BLaER1 (cell line): ENCODE data around the gene MISFA.
"Not testable (repeated sequence)": the region's sequence is repeated elsewhere in the genome, so short reads cannot be mapped to it uniquely, and the experiment has no call there.

Experiments
- H3K27ac ChIP-seq: shearing (Covaris generic); formaldehyde crosslinking; 2 replicates; pipeline ENCODE4 v1.8.1; 2022
- H3K27me3 ChIP-seq: shearing (Covaris generic); formaldehyde crosslinking; 2 replicates; pipeline ENCODE4 v1.8.1; 2022
- H3K36me3 ChIP-seq: shearing (Covaris generic); formaldehyde crosslinking; 2 replicates; pipeline ENCODE4 v1.8.1; 2022
- H3K4me1 ChIP-seq: shearing (Covaris generic); formaldehyde crosslinking; 2 replicates; pipeline ENCODE4 v1.8.1; 2022
- H3K4me2 ChIP-seq: shearing (Covaris generic); formaldehyde crosslinking; 2 replicates; pipeline ENCODE4 v1.8.1; 2022
- H3K4me3 ChIP-seq: shearing (Covaris generic); formaldehyde crosslinking; 2 replicates; pipeline ENCODE4 v1.8.1; 2022
- H3K9ac ChIP-seq: shearing (Covaris generic); formaldehyde crosslinking; 2 replicates; pipeline ENCODE4 v1.8.1; 2022
- H3K9me3 ChIP-seq: shearing (Covaris generic); formaldehyde crosslinking; 2 replicates; pipeline ENCODE4 v1.8.1; 2022
- H4K20me1 ChIP-seq: shearing (Covaris generic); formaldehyde crosslinking; 2 replicates; pipeline ENCODE4 v1.8.1; 2022
- Cebpa-rat ChIP-seq: shearing (Covaris generic); IDR thresholded peaks from 2 replicates; pipeline ENCODE4 v1.8.1; 2022

The MISFA gene

GRCh38 chr11:18588297-18589252, 11.0 kb upstream of the MISFA start, which contains the start of gene UEVLD:
UEVLD (minus strand) TSS chr11:18588734; CDS start chr11:18588654, 80 bp downstream.
- Histone ChIP-seq H3K36me3 (no peaks in the 10 kb centered on the region; the same call in 1 of the 2 replicates), H3K4me3 (peak within 1 kb of the TSS; percentile 89), H3K27ac (peak within 1 kb of the TSS; percentile 76), H3K9me3 (no peaks in the 10 kb centered on the region), H3K27me3 (no peaks in the 10 kb centered on the region), H3K4me1 (peaks cover 34% of the 10 kb centered on the region), H3K9ac (peak within 1 kb of the TSS; percentile 84), H3K4me2 (peak within 1 kb of the TSS; percentile 87), H4K20me1 (no peaks in the 10 kb centered on the region)
- no peak for TF ChIP-seq Cebpa-rat

GRCh38 chr11:18590571-18590970, 9.0 kb upstream of the MISFA start:
- H3K4me3 ChIP-seq = no peak overlapping the region
- peaks cover 34% of the 10 kb centered on the region for H3K4me1 ChIP-seq
- H4K20me1 ChIP-seq = no peaks in the 10 kb centered on the region
- no peak for TF ChIP-seq Cebpa-rat
- H3K36me3 ChIP-seq = peaks cover 3% of the 10 kb centered on the region
- H3K9me3 ChIP-seq = no peaks in the 10 kb centered on the region
- H3K4me2 ChIP-seq = peak overlapping the region; percentile 87
- 0 out of 2 replicates have a peak overlapping the region, but pooled peaks have one; percentile 24 for H3K9ac ChIP-seq
- H3K27me3 ChIP-seq = no peaks in the 10 kb centered on the region
- H3K27ac ChIP-seq = no peak overlapping the region

- not testable (repeated sequence) for H3K9ac ChIP-seq, H3K9me3 ChIP-seq, H4K20me1 ChIP-seq, H3K4me3 ChIP-seq, H3K27ac ChIP-seq, H3K27me3 ChIP-seq, H3K4me2 ChIP-seq
- Histone ChIP-seq H3K36me3 (peaks cover 16% of the 10 kb centered on the region), H3K4me1 (peaks cover 19% of the 10 kb centered on the region)
Observed at GRCh38 chr11:18594088-18594487, 5.5 kb upstream of the MISFA start.

- peaks cover 8% of the 10 kb centered on the region for H3K4me1 ChIP-seq
- no peak overlapping the region for H3K4me3 ChIP-seq
- no peak overlapping the region for H3K9ac ChIP-seq
- no peaks in the 10 kb centered on the region for H4K20me1 ChIP-seq
- no peak overlapping the region for H3K27ac ChIP-seq
- no peak for TF ChIP-seq Cebpa-rat
- no peak overlapping the region for H3K4me2 ChIP-seq
- no peaks in the 10 kb centered on the region for H3K27me3 ChIP-seq
- H3K9me3 ChIP-seq = no peaks in the 10 kb centered on the region
- peaks cover 16% of the 10 kb centered on the region for H3K36me3 ChIP-seq
Observed at GRCh38 chr11:18594999-18595749, 4.4 kb upstream of the MISFA start.

- H3K27ac ChIP-seq = no peak overlapping the region
- H3K36me3 ChIP-seq = peaks cover 21% of the 10 kb centered on the region
- H3K4me1 ChIP-seq = no peaks in the 10 kb centered on the region
- no peak overlapping the region for H3K9ac ChIP-seq
- no peaks in the 10 kb centered on the region for H4K20me1 ChIP-seq
- no peak overlapping the region for H3K4me3 ChIP-seq
- H3K4me2 ChIP-seq = no peak overlapping the region
- no peaks in the 10 kb centered on the region for H3K27me3 ChIP-seq
- no peaks in the 10 kb centered on the region for H3K9me3 ChIP-seq
- no peak for TF ChIP-seq Cebpa-rat
Observed at GRCh38 chr11:18600915-18601569, 1.5 kb downstream of the MISFA start.

- H3K9ac ChIP-seq = no peak overlapping the region
- no peak for TF ChIP-seq Cebpa-rat
- no peaks in the 10 kb centered on the region for H3K4me1 ChIP-seq
- H3K27me3 ChIP-seq = no peaks in the 10 kb centered on the region
- no peak overlapping the region for H3K4me2 ChIP-seq
- no peaks in the 10 kb centered on the region for H3K9me3 ChIP-seq
- peaks cover 73% of the 10 kb centered on the region for H3K36me3 ChIP-seq
- H3K4me3 ChIP-seq = no peak overlapping the region
- H4K20me1 ChIP-seq = 0 out of 2 replicates have a peak, but pooled peaks cover 3% of the 10 kb centered on the region
- no peak overlapping the region for H3K27ac ChIP-seq
Observed at GRCh38 chr11:18608376-18608775, 8.8 kb downstream of the MISFA start.

GRCh38 chr11:18611196-18611595, 11.6 kb downstream of the MISFA start:
- Histone ChIP-seq H3K4me1 (no peaks in the 10 kb centered on the region), H3K27ac (no peak overlapping the region), H3K36me3 (peaks cover 86% of the 10 kb centered on the region), H3K9ac (no peak overlapping the region), H4K20me1 (0 out of 2 replicates have a peak, but pooled peaks cover 24% of the 10 kb centered on the region), H3K4me3 (no peak overlapping the region), H3K4me2 (no peak overlapping the region), H3K9me3 (no peaks in the 10 kb centered on the region), H3K27me3 (no peaks in the 10 kb centered on the region)
- no peak for TF ChIP-seq Cebpa-rat

- peaks cover 35% of the 10 kb centered on the region for H4K20me1 ChIP-seq
- no peaks in the 10 kb centered on the region for H3K27me3 ChIP-seq
- TF ChIP-seq Cebpa-rat = no peak
- no peaks in the 10 kb centered on the region for H3K9me3 ChIP-seq
- peaks cover 7% of the 10 kb centered on the region for H3K4me1 ChIP-seq
- no peak overlapping the region for H3K4me3 ChIP-seq
- H3K4me2 ChIP-seq = no peak overlapping the region
- no peak overlapping the region for H3K27ac ChIP-seq
- H3K9ac ChIP-seq = no peak overlapping the region
- peaks cover 79% of the 10 kb centered on the region for H3K36me3 ChIP-seq
Observed at GRCh38 chr11:18612394-18612793, 12.8 kb downstream of the MISFA start.

GRCh38 chr11:18614667-18615066, 15.1 kb downstream of the MISFA start:
- peaks cover 29% of the 10 kb centered on the region for H3K4me1 ChIP-seq

More at GRCh38 chr11:18614667-18615066, 15.1 kb downstream of the MISFA start:
- no peaks in the 10 kb centered on the region for H3K9me3 ChIP-seq
- H3K27me3 ChIP-seq = no peaks in the 10 kb centered on the region
- no peak overlapping the region for H3K27ac ChIP-seq
- no peak for TF ChIP-seq Cebpa-rat
- H3K4me2 ChIP-seq = no peak overlapping the region
- H3K36me3 ChIP-seq = peaks cover 59% of the 10 kb centered on the region
- H4K20me1 ChIP-seq = peaks cover 57% of the 10 kb centered on the region
- H3K4me3 ChIP-seq = no peak overlapping the region
- no peak overlapping the region for H3K9ac ChIP-seq
